Right atrium auricular region (tissue), 2 donors: ENCODE results near the gene POLK. TPM values are rescaled to one million over a fixed set of nuclear protein-coding genes. Genes with fewer than 3 reads are reported as not detected.
"Not testable (repeated sequence)": the region's sequence is repeated elsewhere in the genome, so short reads cannot be mapped to it uniquely, and the experiment has no call there.

ENCODE experiments used
- DNase-seq: peaks from one replicate; pipeline ENCODE4 v3.0.0-alpha.2; 2019; ENCODE audit warnings: low spot score
- H3K27ac ChIP-seq, 2 donors: fragments of 200-600 bp; sonication (generic); 1 replicate in 1 of 2; 2 replicates in 1 of 2; pipeline ENCODE4 v1.5.1; 2016 to 2019
- H3K27me3 ChIP-seq, 2 donors: fragments of 200-600 bp; sonication (generic); one replicate each; pipeline versions ENCODE4 v1.5.1 to v1.6.0; 2017 to 2019
- H3K36me3 ChIP-seq: fragments of 200-600 bp; sonication (generic); one replicate; pipeline ENCODE4 v1.5.1; 2016
- H3K4me1 ChIP-seq, 2 donors: fragments of 200-600 bp; sonication (generic); one replicate each; pipeline versions ENCODE4 v1.5.1 to v1.6.0; 2017 to 2019
- H3K4me3 ChIP-seq, 2 donors: fragments of 200-600 bp; sonication (generic); 1 replicate in 1 of 2; 2 replicates in 1 of 2; pipeline ENCODE4 v1.5.1; 2017 to 2019; ENCODE audit warnings: mild to moderate bottlenecking in 1 of 2, moderate library complexity in 1 of 2
- H3K9me3 ChIP-seq, 2 donors: fragments of 200-600 bp; sonication (generic); one replicate each; pipeline ENCODE4 v1.5.1; 2019
- CTCF ChIP-seq, 2 donors: fragments of 200-600 bp; sonication (generic); IDR thresholded peaks; one replicate each; pipeline ENCODE4 v1.5.1; 2019; ENCODE audit warnings: antibody characterized with exemption in 2 of 2
- total RNA-seq, 2 donors: library from RNA; depleted of rRNA; stranded (reverse); fragments of >200 nt; gene quantifications; one replicate each; pipeline ENCODE4 v1.1.0, GENCODE V29; 2016

POLK gene
- total RNA-seq, 2 donors from 2014 or later: 19.1 to 21.1 TPM

GRCh38 chr5:75552764-75553163 is 41.1 kb downstream of the POLK start:
- Histone ChIP-seq H3K4me1 (no peaks in the 10 kb centered on the region), H3K36me3 (peaks cover 20% of the 10 kb centered on the region), H3K9me3 (no peaks in the 10 kb centered on the region), H3K27me3 (no peaks in the 10 kb centered on the region), H3K27ac (no peak overlapping the region), H3K4me3 (no peak overlapping the region)
- no peak for TF ChIP-seq CTCF (IDR thresholded peaks at IDR 0.05)
- DNase-seq: no peak

GRCh38 chr5:75553358-75553757 is 41.7 kb downstream of the POLK start:
- no peak for TF ChIP-seq CTCF (IDR thresholded peaks at IDR 0.05)
- Histone ChIP-seq H3K27ac (no peak overlapping the region), H3K4me3 (no peak overlapping the region), H3K4me1 (no peaks in the 10 kb centered on the region), H3K9me3 (no peaks in the 10 kb centered on the region), H3K27me3 (no peaks in the 10 kb centered on the region), H3K36me3 (peaks cover 20% of the 10 kb centered on the region)
- no peak for DNase-seq

GRCh38 chr5:75558221-75558620 is 46.5 kb downstream of the POLK start:
- no peak for TF ChIP-seq CTCF (IDR thresholded peaks at IDR 0.05)
- peaks cover 0 to 5% of the 10 kb centered on the region in 2 donors for H3K4me1 ChIP-seq
- H3K9me3 ChIP-seq: peaks cover 0 to 6% of the 10 kb centered on the region in 2 donors
- no peaks in the 10 kb centered on the region for H3K27me3 ChIP-seq
- H3K36me3 ChIP-seq: peaks cover 9% of the 10 kb centered on the region
- DNase-seq: no peak
- peak overlapping the region in 1 of 2 donors; percentile 1 for H3K27ac ChIP-seq
- H3K4me3 ChIP-seq: no peak overlapping the region

GRCh38 chr5:75558981-75559632 is 47.4 kb downstream of the POLK start:
- Histone ChIP-seq H3K4me1 (peaks cover 0 to 5% of the 10 kb centered on the region in 2 donors), H3K36me3 (peaks cover under 1% of the 10 kb centered on the region), H3K27ac (peak overlapping the region; percentile 29 to 41), H3K27me3 (no peaks in the 10 kb centered on the region), H3K9me3 (peaks cover 0 to 14% of the 10 kb centered on the region in 2 donors), H3K4me3 (no peak overlapping the region)
- no peak for TF ChIP-seq CTCF (IDR thresholded peaks at IDR 0.05)
- DNase-seq: no peak

- H3K36me3 ChIP-seq, H3K4me3 ChIP-seq, H3K27ac ChIP-seq, H3K4me1 ChIP-seq, DNase-seq, H3K27me3 ChIP-seq: not testable (repeated sequence)
- peaks cover 0 to 14% of the 10 kb centered on the region in 2 donors for H3K9me3 ChIP-seq
These were observed 49.0 kb downstream of the POLK start for GRCh38 chr5:75560655-75561054.

- H3K9me3 ChIP-seq: peaks cover 0 to 14% of the 10 kb centered on the region in 2 donors
- not testable (repeated sequence) for H3K4me3 ChIP-seq, H3K27me3 ChIP-seq, H3K36me3 ChIP-seq, DNase-seq
- H3K27ac ChIP-seq: peak overlapping the region in 1 of 2 donors; percentile 56
- H3K4me1 ChIP-seq: peaks cover 0 to 30% of the 10 kb centered on the region in 2 donors
These were observed 54.5 kb downstream of the POLK start for GRCh38 chr5:75565991-75566709.
